Measurements from ENCODE around the gene PDK3. TPM values are rescaled to one million over a fixed set of nuclear protein-coding genes. Genes with fewer than 3 reads are reported as not detected.

The PDK3 gene
- total and polyA plus RNA-seq, 12 donors: 2.1 to 21.4 (median 8.7) TPM

DNA sequence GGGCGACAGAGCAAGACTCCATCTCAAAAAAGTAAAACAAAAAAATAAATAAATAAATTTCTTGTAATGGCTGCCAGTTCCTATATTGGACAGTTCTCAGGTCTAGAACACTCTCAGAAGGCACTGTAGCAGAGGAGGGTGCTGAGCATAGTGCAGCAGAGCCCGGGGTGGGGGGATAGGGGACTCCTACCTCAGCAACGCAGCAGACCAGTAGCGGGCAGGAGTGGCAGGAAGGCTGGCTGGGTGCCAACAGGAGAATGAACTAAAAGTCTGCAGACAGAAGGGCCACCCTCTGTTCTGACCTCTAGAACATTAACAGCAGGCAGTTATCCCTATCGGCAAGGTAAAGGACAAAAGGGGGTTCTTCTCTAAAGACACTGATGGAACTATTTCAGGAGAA lies 20.2 kb downstream of the PDK3 start:
- intact Hi-C loops (cut with DNase I): no loop called here
- 81 to 95% (median 93%) methylated on average over 3 to 5 of the region's 5 CpGs for WGBS, 4 donors

GRCh38 chrX:24485976-24486680 lies 21.0 kb downstream of the PDK3 start:
- Histone ChIP-seq H3K4me3 (no peak overlapping the region), H3K27ac (no peak overlapping the region), H3K9me3 (replicated peaks in 1 of 3) (no peaks in the 10 kb centered on the region), H3K4me1 (replicated peaks in 1 of 2) (no peaks in the 10 kb centered on the region), H3K36me3 (replicated peaks in 1 of 2) (no peaks in the 10 kb centered on the region), H3K27me3 (no peaks in the 10 kb centered on the region)
- no peak for TF ChIP-seq POLR2A (IDR thresholded peaks at IDR 0.05)
- TF ChIP-seq CTCF (IDR thresholded peaks at IDR 0.05): no peak
- 83 to 94% (median 89%) methylated on average over 4 to 10 of the region's 10 CpGs for WGBS, 4 donors
- intact Hi-C loops (cut with DNase I): no loop called here
- DNase-seq: no peak

More for the DNA sequence above, 20.2 kb downstream of the PDK3 start:
- no peak overlapping the region for H3K27ac ChIP-seq
- no peaks in the 10 kb centered on the region for H3K36me3 ChIP-seq (replicated peaks in 1 of 2)
- peaks cover 5% of the 10 kb centered on the region for H3K27me3 ChIP-seq
- TF ChIP-seq CTCF (IDR thresholded peaks at IDR 0.05): no peak
- no peak for TF ChIP-seq POLR2A (IDR thresholded peaks at IDR 0.05)
- no peak overlapping the region for H3K4me3 ChIP-seq
- no peaks in the 10 kb centered on the region for H3K9me3 ChIP-seq (replicated peaks in 1 of 3)
- H3K4me1 ChIP-seq (replicated peaks in 1 of 2): no peaks in the 10 kb centered on the region
- no peak for DNase-seq

GRCh38 chrX:24487571-24487970 lies 22.5 kb downstream of the PDK3 start:
- DNase-seq: no peak
- Histone ChIP-seq H3K4me1 (replicated peaks in 1 of 2) (no peaks in the 10 kb centered on the region), H3K36me3 (replicated peaks in 1 of 2) (no peaks in the 10 kb centered on the region), H3K9me3 (replicated peaks in 1 of 3) (no peaks in the 10 kb centered on the region), H3K27ac (no peak overlapping the region), H3K4me3 (no peak overlapping the region), H3K27me3 (no peaks in the 10 kb centered on the region)
- 78 to 85% (median 81%) methylated on average over 3 of the region's 3 CpGs for WGBS, 4 donors
- TF ChIP-seq POLR2A (IDR thresholded peaks at IDR 0.05) (no peak), CTCF (IDR thresholded peaks at IDR 0.05) (no peak)
- intact Hi-C loops (cut with DNase I): no loop called here

DNA sequence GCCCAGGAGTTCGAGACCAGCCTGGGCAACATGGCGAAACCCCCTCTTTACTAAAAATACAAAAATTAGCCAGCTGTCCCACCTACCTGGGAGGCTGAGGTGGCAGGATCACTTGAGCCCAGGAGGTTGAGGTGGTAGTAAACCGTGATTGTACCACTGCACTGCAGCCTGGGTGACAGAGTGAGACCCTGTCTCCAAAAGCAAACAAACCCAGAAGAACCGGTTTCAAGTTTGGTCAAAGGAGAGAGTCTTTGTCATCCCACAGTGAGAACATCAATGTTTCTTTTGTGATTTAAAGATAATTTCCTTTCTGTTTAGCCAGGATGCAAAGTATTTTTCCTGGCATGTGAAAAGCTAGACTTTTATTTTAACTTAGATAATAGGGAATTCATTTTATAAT lies 26.7 kb downstream of the PDK3 start:
- 80 to 93% (median 86%) methylated on average over 2 to 4 of the region's 4 CpGs for WGBS, 4 donors
- Histone ChIP-seq H3K27me3 (peaks cover 4% of the 10 kb centered on the region), H3K4me1 (replicated peaks in 1 of 2) (peaks cover 0 to 6% of the 10 kb centered on the region in 2 donors), H3K27ac (no peak overlapping the region), H3K4me3 (no peak overlapping the region), H3K9me3 (replicated peaks in 1 of 3) (no peaks in the 10 kb centered on the region), H3K36me3 (replicated peaks in 1 of 2) (no peaks in the 10 kb centered on the region)
- intact Hi-C loops (cut with DNase I): loop anchor here in 1 of 2 donors (5.0 kb wide), 1 partner anchor 89 kb away; no protein-coding TSS in a partner anchor
- TF ChIP-seq POLR2A (IDR thresholded peaks at IDR 0.05) (no peak), CTCF (IDR thresholded peaks at IDR 0.05) (no peak)
- DNase-seq: no peak
